Fibroblast of pulmonary artery (primary cell): Measurements from ENCODE around the gene DENND2A.
"Not testable (repeated sequence)": the region's sequence is repeated elsewhere in the genome, so short reads cannot be mapped to it uniquely, and the experiment has no call there.

ENCODE experiments used
- DNase-seq: peaks from one replicate; pipeline ENCODE4 v3.0.0-alpha.2; 2010; ENCODE audit warnings: low read depth
- H3K4me3 ChIP-seq: replicated peaks from 2 replicates; pipeline ENCODE4 v1.5.1; 2011; ENCODE audit warnings: low read depth, mild to moderate bottlenecking, control low read depth, low read length, moderate library complexity
- TF ChIP-seq, protein P1 (sequence below): IDR thresholded peaks from 2 replicates; pipeline ENCODE4 v1.5.1; 2011; ENCODE audit warnings: mild to moderate bottlenecking, control low read depth, low read length, inconsistent platforms; ENCODE audit errors: missing control alignments

DENND2A gene

DNA sequence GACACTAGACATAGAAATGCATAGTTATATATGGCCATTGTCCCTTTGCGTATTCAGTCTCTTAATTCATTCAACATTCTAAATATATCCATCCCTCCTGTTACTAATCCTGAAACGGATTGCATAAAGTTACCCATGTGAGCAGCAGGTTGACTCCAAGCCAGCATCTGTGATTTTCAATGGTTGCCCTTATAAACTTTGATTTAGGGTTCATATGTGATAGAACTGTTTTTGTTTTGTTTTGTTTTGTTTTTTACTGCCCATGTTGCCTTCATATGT lies 13.4 kb upstream of the DENND2A start:
- DNase-seq: no peak
- H3K4me3 ChIP-seq: no peak overlapping the region
- TF ChIP-seq, protein P1, sequence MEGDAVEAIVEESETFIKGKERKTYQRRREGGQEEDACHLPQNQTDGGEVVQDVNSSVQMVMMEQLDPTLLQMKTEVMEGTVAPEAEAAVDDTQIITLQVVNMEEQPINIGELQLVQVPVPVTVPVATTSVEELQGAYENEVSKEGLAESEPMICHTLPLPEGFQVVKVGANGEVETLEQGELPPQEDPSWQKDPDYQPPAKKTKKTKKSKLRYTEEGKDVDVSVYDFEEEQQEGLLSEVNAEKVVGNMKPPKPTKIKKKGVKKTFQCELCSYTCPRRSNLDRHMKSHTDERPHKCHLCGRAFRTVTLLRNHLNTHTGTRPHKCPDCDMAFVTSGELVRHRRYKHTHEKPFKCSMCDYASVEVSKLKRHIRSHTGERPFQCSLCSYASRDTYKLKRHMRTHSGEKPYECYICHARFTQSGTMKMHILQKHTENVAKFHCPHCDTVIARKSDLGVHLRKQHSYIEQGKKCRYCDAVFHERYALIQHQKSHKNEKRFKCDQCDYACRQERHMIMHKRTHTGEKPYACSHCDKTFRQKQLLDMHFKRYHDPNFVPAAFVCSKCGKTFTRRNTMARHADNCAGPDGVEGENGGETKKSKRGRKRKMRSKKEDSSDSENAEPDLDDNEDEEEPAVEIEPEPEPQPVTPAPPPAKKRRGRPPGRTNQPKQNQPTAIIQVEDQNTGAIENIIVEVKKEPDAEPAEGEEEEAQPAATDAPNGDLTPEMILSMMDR: no peak

DNA sequence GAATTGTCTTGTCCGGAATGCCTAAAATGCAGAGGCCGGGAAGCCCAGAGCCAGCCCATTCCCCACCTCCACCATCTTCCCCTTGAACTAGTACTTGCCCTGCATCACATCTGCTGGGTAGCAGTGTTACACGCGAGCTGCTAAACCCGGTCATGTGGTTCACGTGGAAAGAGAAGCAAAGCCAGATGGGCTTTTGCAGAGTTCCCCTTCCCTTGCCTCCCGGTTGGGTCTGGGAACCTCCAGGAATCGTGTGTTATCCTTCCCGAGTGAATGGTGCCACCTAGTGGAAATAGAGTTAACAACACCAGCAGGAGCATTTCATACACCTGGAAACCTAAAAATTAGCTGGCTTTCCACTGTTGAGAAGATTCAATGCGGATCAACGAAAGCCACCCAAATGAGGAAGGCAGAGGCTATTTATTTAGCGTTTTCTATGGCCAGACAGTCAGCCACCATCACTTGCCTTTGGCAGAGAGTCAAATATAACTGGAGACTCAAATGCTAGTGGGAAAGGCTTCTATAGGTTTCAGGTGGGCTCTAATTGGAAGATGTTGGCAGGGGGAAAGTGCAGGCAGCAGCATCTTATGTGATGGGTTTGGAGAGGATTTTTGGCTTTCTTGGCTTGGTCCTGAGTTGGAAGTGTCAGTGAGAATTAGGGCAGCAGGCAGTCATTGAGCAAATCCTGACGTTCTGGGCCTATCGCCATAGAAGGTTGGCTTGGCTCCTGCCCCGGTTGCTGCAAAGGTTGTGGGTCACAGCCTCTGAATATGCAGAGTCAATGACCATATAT lies 12.9 kb upstream of the DENND2A start:
- H3K4me3 ChIP-seq: no peak overlapping the region
- DNase-seq: peak; percentile 85
- TF ChIP-seq, protein P1: peak; percentile 81

DNA sequence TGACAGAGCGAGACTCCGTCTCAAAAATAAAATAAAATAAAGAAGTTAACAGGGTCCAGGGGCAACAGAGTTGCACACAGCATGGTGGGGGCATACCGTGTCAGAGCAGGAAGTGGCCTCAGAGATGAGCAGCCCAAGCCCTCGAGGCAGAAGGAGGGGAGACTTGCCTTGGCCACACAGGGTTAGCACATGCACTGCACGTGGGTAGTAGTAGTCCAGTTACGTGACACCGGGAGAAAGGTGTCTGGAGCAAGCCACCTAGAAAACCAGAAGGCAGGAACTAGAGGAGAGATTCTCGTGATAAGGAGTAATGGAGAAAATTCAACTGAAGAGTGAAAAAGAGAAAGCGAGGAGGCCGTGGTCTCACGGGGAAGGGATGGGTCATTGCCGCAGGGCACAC lies 9.8 kb upstream of the DENND2A start:
- TF ChIP-seq, protein P1: no peak
- no peak overlapping the region for H3K4me3 ChIP-seq
- no peak for DNase-seq

DNA sequence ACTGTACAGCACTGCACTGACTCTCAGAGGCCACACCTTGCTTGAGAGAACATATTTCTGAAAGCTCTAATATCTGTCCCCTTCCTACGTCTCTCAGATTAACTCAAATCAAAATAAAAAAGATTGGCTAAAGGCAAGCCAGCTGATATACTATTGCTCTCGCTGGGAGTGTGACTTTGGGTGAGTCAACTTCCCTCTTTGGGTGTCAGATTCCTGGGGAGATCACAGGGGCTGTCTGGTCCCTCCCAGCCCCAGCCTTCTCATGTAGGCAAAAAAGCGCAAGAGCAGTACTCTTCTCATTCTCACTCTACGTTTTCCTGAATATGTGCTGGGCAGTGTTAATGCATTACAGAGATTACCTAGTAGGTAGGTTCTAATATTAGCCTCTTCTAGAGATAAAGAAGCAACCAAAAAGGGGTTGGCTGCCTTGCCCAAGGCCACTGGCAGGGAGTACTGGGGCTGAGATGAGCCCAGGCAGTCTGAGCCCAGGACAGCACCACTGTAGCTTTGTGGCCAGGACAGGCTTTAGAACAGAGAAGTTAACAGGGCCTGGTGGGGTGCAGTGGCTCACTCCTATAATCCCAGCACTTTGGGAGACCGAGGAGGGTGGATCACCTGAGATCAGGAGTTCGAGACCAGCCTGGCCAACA lies 9.1 kb upstream of the DENND2A start:
- no peak overlapping the region for H3K4me3 ChIP-seq
- no peak for DNase-seq
- TF ChIP-seq, protein P1: no peak

DNA sequence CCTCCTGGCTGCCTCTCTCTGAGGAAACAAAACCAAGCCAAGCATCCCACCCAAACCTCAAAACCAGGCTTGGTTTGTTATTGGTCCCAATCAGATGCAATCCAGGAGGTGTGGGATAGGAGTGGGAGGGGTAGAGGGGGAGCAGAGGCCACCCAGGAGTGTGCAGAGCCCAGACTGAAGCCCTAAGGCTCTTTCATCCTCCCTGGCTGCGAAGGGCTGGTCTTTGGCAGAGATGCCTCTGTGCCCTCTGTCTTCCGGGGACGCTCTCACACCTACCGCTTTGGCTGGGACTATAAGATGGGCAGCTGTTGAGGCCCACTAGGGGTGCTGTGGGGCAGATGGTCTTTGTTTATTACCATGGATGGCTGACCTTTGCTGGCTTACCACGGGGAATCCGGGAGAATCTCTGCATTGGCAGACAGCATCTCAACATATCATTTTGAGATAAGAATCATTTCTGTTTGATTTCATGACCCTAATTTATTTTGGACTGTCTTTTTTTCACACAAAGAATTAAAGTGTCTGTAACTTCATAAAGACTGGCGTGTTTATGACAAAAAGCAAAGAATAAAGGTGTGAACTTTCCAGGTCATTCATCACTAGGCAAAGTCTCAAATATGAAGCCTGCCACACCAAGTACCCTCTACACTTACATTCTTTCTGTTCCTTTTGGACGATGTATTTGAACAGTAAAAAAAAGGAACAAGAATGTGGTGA lies 6.5 kb upstream of the DENND2A start:
- TF ChIP-seq, protein P1: peak; percentile 66
- no peak overlapping the region for H3K4me3 ChIP-seq
- DNase-seq: peak; percentile 35

DNA sequence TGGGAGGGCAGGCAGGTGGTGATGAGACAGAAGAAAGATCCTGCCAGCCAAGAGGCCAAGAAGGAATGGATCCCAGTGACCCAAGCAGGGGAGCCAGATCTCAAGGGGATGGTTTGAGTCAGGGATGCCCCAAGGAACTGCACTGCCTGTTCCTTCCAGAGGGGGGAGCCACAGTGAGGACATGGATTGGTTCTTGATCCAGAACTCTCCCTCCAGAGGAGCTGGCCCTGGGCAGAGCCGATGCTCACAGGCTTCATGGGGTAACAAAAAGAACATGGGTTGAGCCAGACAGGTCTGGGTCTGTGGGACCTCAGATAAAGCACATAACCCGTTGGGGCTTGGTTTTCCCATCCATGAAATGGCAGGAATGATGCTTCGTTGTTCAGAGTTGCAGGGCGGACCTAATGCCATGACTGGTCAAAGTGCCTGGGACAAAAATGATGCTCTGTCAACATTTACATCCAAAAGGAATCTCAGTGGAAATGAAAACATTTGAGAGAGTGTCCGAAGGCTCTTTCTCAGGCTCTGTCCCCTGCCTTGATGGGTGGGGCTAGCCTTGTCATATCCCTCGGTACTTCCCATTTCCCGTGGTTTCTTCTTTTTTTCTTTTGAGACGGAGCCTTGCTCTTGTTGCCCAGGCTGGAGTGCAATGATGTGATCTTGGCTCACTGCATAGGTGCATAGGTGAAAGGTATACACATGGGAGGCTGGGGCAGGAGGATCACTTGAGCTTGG lies 4.7 kb upstream of the DENND2A start:
- DNase-seq: no peak
- TF ChIP-seq, protein P1: peak; percentile 37
- no peak overlapping the region for H3K4me3 ChIP-seq

DNA sequence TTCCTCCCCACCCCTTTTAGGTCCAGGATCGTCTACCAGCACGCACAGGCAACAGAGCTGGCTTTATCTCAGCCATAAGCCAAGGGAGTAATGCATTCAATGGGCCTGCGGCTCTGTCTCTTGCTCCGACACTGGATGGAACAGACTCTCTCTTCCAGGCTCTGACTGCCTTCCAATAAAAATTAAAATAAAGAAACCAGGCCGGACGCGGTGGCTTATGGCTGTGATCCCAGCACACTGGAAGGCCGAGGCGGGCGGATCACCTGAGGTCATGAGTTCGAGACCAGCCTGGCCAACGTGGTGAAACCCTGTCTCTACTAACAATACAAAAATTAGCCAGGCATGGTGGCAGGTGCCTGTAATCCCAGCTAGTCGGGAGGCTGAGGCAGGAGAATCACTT lies 4.1 kb upstream of the DENND2A start:
- not testable (repeated sequence) for H3K4me3 ChIP-seq, DNase-seq
